IgD-negative memory B cell (primary cell): ENCODE results near the gene KIN. TPM values are rescaled to one million over a fixed set of nuclear protein-coding genes. Genes with fewer than 3 reads are reported as not detected.
"Not testable (repeated sequence)": the region's sequence is repeated elsewhere in the genome, so short reads cannot be mapped to it uniquely, and the experiment has no call there.

Experiments used
- H3K27ac Mint-ChIP-seq, 3 donors: one replicate each; pipeline ENCODE4 v1.8.0; 2020 to 2022; ENCODE audit warnings: mild to moderate bottlenecking in 3 of 3, mixed read lengths in 3 of 3, moderate library complexity in 1 of 3
- H3K27me3 Mint-ChIP-seq: one replicate; pipeline ENCODE4 v1.8.0; 2021; ENCODE audit warnings: mixed read lengths
- H3K36me3 Mint-ChIP-seq: one replicate; pipeline ENCODE4 v1.8.0; 2020; ENCODE audit warnings: mild to moderate bottlenecking, mixed read lengths
- H3K4me1 Mint-ChIP-seq, 3 donors: one replicate each; pipeline ENCODE4 v1.8.0; 2020 to 2022; ENCODE audit warnings: mixed read lengths in 3 of 3, mild to moderate bottlenecking in 1 of 3
- H3K4me3 Mint-ChIP-seq, 4 donors: one replicate each; pipeline ENCODE4 v1.8.0; 2020 to 2022; ENCODE audit warnings: mild to moderate bottlenecking in 4 of 4, mixed read lengths in 4 of 4, moderate library complexity in 3 of 4
- H3K9me3 Mint-ChIP-seq, 3 donors: one replicate each; pipeline ENCODE4 v1.8.0; 2020 to 2021; ENCODE audit warnings: mixed read lengths in 3 of 3, mild to moderate bottlenecking in 1 of 3
- polyA plus RNA-seq: library from polyadenylated mRNA; unstranded; fragments of 300-500 nt; fragmentation: Illumina TruSeq; gene quantifications from one replicate; pipeline ENCODE4 v1.2.3, GENCODE V29; 2021

The KIN gene
- polyA plus RNA-seq, 1 donor from 2014 or later, result 5.6 TPM

DNA sequence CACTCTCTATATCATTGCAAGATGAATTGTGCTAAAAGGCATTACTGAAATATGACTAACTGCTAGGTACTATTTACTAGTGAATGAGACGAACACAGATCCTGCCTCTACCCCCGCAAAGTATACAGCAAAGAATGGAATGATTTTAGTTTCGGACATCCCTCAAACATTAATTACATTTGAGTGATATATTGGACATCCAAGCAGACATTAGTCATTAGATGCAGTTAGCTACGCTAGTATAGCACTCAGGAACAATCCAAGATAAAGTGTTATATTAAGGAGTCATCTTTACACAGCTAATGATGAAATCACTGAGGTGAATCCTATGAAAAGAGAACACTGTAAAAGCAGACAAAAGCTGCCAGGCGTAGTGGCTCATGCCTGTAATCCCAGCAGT, 23.2 kb upstream of the KIN start:
- H3K36me3 Mint-ChIP-seq, result peaks cover 2% of the 10 kb centered on the region
- H3K27me3 Mint-ChIP-seq, result peaks cover 7% of the 10 kb centered on the region
- H3K27ac Mint-ChIP-seq, result no peak overlapping the region
- peaks cover 0 to 1% (median 0%) of the 10 kb centered on the region in 3 donors for H3K4me1 Mint-ChIP-seq
- no peak overlapping the region for H3K4me3 Mint-ChIP-seq
- no peaks in the 10 kb centered on the region for H3K9me3 Mint-ChIP-seq

DNA sequence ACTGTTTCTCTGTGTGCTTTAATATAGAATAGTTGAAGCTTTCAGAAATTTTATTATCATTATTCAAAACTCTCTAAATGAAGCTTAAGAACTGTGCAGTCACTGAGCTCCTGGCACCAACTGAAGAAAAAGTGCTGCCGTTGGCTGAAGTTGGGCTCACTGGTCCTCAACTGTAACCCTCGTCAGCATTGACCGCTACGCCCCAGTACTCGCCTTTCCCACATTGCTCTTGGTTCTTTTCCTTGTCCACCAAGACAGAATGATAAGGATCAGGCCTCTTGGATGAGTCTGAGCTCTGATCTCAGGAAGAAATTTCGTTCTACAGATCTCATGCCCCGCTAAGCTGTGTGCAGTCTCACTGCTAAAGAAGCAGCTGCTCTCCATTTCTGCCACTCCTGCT, 22.6 kb upstream of the KIN start:
- H3K4me3 Mint-ChIP-seq, result no peak overlapping the region
- H3K36me3 Mint-ChIP-seq, result peaks cover 2% of the 10 kb centered on the region
- H3K9me3 Mint-ChIP-seq, result no peaks in the 10 kb centered on the region
- H3K4me1 Mint-ChIP-seq, result peaks cover 0 to 1% (median 0%) of the 10 kb centered on the region in 3 donors
- H3K27ac Mint-ChIP-seq, result no peak overlapping the region
- H3K27me3 Mint-ChIP-seq, result peaks cover 7% of the 10 kb centered on the region

DNA sequence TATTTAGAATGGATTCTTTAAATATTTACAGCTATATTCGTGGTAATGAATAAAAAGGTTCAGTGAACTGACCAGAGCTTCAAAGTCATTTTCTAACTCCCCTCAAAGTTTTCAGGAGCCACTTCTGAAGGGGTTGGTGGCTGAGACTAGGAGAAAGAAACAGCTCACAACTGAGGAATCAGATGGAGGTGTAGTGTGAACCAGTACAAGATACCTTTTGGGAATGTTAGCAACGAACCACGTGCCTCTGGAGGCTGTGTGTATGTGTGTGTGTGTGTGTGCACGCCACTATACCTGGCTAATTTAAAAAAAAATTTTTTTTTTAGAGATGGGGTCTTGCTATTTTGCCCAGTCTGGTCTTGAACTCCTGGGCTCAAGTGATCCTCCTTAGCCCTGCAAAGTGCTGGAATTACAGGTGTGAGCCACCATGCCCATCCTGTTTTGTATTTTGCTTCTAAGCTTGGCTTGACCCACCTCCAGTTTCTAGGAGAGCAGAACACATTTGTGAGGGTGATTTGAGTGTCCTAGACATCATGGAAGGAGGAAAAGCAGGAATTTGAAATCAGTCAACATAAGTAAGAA, 21.0 kb upstream of the KIN start:
- H3K4me3 Mint-ChIP-seq, result no peak overlapping the region
- H3K4me1 Mint-ChIP-seq, result peaks cover 0 to 1% (median 0%) of the 10 kb centered on the region in 3 donors
- no peak overlapping the region for H3K27ac Mint-ChIP-seq
- H3K36me3 Mint-ChIP-seq, result peaks cover 6% of the 10 kb centered on the region
- H3K9me3 Mint-ChIP-seq, result no peaks in the 10 kb centered on the region
- H3K27me3 Mint-ChIP-seq, result peaks cover 2% of the 10 kb centered on the region

DNA sequence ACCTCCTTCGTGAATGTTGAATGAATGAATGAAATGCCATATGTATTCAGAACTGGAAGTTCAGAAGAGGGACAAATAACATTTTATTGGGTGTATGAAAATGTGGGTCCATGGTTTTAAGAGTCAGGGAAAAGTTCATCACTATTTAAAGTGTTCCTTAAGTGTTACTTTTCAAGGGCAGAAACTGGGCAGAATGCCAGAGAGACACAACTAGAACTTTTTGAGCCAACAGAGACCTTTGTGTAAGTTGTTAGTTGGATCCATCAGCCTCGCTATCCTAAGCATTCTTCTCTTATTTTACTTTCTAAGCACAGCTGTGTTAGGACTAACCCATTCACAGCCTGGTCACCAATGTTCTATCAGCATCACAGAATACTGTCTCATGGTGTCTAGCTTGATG, 16.9 kb upstream of the KIN start:
- Mint-ChIP-seq H3K4me1 (peaks cover 0 to 3% (median 1%) of the 10 kb centered on the region in 3 donors), H3K36me3 (peaks cover 8% of the 10 kb centered on the region), H3K9me3 (no peaks in the 10 kb centered on the region), H3K27ac (no peak overlapping the region), H3K27me3 (no peaks in the 10 kb centered on the region), H3K4me3 (no peak overlapping the region)

DNA sequence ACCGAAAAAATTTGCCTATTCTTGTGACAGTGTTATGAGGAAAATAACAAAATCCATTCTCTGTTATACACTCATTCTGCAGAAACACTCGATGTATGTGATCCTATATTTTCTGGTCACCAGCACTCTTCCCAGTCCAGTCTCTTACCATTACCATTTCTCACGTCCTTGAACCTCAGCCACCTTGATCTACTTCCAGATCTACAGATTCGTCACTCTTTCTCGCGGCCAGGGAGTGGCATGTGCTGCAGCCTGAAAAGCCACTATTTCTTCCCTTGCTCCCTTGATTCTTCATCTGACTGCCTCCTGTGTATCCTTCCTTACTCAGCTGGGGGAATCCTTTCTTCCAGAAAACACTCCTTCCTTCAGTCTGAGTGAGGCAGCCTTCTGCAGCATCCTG, 16.4 kb upstream of the KIN start:
- Mint-ChIP-seq H3K9me3 (no peaks in the 10 kb centered on the region), H3K4me3 (no peak overlapping the region), H3K27me3 (no peaks in the 10 kb centered on the region), H3K27ac (peak overlapping the region in 1 of 3 donors; percentile 19), H3K36me3 (peaks cover 8% of the 10 kb centered on the region), H3K4me1 (peaks cover 0 to 4% (median 0%) of the 10 kb centered on the region in 3 donors)

DNA sequence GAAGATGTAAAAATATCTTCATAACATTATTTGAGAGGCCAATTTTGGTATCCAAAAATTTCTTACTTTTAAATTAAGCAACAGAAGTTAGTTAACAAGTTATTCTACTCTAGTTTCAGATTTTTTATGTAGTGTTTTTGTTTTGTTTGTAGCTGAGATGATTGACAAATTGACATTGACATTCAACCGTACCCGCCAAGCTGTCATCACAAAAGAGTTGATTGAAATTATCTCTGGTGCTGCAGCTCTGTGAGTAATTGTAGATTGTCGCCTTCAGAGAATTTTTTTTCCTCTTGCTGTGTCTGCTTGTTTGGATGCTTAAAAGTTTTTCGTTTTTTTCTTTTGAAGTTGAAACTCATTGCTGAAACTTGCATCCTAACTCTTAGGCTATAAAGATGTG, 14.8 kb upstream of the KIN start:
- no peak overlapping the region for H3K27ac Mint-ChIP-seq
- peaks cover 0 to 4% (median 0%) of the 10 kb centered on the region in 3 donors for H3K4me1 Mint-ChIP-seq
- H3K36me3 Mint-ChIP-seq, result peaks cover 8% of the 10 kb centered on the region
- no peak overlapping the region for H3K4me3 Mint-ChIP-seq
- H3K9me3 Mint-ChIP-seq, result no peaks in the 10 kb centered on the region
- no peaks in the 10 kb centered on the region for H3K27me3 Mint-ChIP-seq

DNA sequence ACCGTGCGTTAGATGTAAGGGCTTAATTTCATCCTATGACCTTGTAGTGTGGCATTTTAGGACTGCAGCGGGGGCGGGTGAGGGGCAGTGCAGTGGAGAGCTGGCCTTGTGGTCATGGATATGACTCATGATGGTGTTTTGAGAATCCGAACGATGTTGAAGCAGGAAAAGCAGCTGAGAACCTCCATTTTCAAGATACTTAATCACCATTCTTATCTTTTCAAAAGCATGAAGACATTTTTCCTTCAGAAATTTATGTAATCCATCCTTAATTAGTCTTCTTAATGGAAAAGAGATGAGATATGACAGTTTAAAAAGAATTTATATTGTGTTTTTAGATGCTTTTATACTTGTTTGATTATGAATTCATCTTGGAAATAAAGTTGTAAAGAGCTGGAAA, 9.8 kb upstream of the KIN start:
- H3K36me3 Mint-ChIP-seq, result peaks cover 13% of the 10 kb centered on the region
- no peaks in the 10 kb centered on the region for H3K27me3 Mint-ChIP-seq
- no peak overlapping the region for H3K27ac Mint-ChIP-seq
- peaks cover 12 to 25% (median 23%) of the 10 kb centered on the region in 3 donors for H3K4me1 Mint-ChIP-seq
- H3K9me3 Mint-ChIP-seq, result no peaks in the 10 kb centered on the region
- H3K4me3 Mint-ChIP-seq, result no peak overlapping the region

DNA sequence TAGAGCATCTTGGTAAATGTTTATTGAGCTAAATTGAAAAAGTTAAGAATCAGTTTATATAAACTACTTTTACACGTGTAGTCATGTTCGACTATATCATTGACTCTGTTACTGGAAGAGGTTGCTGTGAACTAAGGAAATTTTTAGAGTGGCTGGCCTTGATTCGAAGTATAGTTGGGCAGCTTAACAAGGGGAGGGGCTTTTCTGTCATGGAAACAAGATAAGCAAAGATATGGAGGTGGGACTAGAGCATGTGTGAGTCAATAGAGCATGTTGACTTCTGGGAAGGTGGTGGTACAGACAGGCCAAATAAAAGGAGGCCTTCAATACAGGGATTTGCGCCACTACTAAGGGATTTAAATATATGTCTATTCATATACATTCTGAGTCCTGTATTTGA, 7.8 kb upstream of the KIN start:
- Mint-ChIP-seq H3K9me3 (no peaks in the 10 kb centered on the region), H3K4me3 (peak overlapping the region in 1 of 4 donors; percentile 13), H3K4me1 (peaks cover 21 to 38% (median 35%) of the 10 kb centered on the region in 3 donors), H3K27me3 (no peaks in the 10 kb centered on the region), H3K27ac (no peak overlapping the region), H3K36me3 (peaks cover 17% of the 10 kb centered on the region)

DNA sequence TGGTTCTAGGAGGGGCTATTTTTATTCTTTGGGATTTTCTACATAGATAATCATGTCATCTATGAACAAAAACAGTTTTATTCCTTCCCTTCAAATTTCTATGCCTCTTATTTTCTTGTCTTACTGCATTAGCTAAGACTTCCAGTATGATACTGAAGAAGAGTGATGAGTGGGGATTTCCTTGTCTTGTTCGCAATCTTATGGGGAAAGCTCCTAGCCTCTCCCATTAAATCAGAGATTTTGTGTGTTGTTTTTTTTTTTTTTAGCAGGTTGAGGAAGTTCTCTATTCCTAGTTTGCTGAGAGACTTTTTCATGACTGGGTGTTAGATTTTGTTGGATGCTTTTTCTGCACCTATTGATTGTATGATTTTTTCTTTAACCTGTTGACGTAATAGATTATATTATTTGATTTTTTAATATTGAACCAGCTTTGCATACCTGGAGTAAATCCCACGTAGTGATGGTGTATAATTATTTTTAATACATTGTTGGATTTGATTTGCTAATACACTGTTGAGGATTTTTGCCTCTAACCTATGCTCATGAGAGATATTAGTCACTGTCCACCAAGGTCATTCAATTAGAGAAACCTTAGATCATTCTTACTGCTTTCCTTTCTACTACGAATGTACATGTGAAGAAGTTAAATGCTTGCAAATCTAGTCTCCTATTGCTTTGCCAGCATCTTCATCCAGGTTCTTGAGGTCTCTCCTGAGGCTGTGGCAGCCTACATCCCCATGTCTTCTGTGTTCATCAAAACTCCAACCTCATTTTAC, 6.6 kb upstream of the KIN start:
- peaks cover 23 to 46% (median 34%) of the 10 kb centered on the region in 3 donors for H3K4me1 Mint-ChIP-seq
- peaks cover 17% of the 10 kb centered on the region for H3K36me3 Mint-ChIP-seq
- no peaks in the 10 kb centered on the region for H3K27me3 Mint-ChIP-seq
- H3K27ac Mint-ChIP-seq, result no peak overlapping the region
- peak overlapping the region in 1 of 4 donors; percentile 43 for H3K4me3 Mint-ChIP-seq
- H3K9me3 Mint-ChIP-seq, result no peaks in the 10 kb centered on the region

DNA sequence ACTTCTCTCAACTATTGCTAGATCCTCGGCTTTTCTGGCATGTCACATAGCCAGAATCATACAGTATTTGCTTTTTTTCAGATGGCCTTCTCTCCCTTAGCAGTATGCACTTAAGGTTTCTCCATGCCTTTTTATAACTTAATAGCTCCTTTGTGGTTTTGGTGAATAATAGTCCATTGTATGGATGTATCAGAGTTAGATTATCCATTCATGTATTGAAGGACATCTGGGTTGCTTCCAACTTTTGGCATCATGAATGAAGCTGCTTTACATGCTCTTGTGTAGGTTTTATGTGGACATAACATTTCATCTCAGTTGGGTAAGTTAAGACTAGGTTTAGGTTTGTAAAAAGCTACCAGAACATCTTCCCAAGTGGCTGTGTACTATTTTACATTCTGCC, 4.7 kb upstream of the KIN start:
- Mint-ChIP-seq H3K4me1 (peaks cover 27 to 53% (median 34%) of the 10 kb centered on the region in 3 donors), H3K27me3 (no peaks in the 10 kb centered on the region), H3K36me3 (peaks cover 16% of the 10 kb centered on the region), H3K4me3 (peak overlapping the region in 1 of 4 donors; percentile 61), H3K27ac (no peak overlapping the region), H3K9me3 (no peaks in the 10 kb centered on the region)

DNA sequence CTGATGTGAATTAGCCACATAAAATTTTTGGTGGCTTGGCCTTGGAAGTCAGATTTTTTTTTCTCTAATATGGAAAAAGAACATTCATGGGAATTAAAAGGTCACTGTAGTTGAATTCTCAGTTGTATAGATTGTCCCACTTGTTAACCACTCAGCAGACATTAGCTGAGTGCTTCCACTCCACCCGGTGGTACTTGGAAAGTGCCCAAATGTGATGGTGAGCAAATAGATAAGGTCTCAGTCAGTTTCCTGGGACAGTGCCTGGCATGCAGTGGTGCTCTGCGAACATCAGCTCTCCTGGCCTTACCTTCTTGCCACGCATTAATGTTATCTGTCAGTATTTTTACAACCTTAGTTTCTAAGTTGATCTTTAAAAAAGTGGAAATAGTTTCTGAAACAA, 1.6 kb upstream of the KIN start:
- peaks cover 29 to 48% (median 29%) of the 10 kb centered on the region in 3 donors for H3K4me1 Mint-ChIP-seq
- H3K27ac Mint-ChIP-seq, result no peak overlapping the region
- peaks cover 6% of the 10 kb centered on the region for H3K36me3 Mint-ChIP-seq
- no peak overlapping the region for H3K4me3 Mint-ChIP-seq
- no peaks in the 10 kb centered on the region for H3K9me3 Mint-ChIP-seq
- H3K27me3 Mint-ChIP-seq, result no peaks in the 10 kb centered on the region

DNA sequence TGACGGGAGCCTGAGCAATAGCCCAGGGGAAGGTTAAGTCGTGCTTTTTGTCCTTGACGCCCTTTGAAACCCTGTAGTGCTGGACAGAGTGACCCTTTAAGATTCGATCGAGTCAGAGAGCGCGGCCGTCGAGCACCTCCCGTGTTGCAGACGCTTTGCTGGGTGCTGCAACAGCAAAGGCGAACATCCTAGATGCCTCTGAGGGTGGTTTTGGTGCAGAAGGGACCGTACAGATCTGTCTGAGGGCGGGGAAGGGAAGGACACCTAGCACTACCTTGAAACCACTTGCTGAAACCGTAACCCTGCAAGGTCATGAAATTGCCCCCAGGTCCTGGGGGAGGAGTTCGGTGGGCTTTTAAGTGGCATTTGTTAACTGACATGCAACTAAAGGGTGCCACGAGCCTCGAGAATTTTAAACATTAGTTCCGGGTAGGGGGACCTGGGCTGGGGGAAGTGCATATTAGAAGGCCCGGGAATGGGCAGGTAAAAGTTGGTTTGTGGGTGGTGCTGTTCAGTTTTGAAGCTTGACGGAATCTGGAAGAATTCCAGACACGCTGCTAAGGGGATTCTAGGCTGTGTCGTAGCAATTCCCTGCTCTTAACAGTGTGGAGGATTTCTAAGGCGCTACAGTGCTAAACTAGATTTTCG, 970 bp upstream of the KIN start:
- H3K4me1 Mint-ChIP-seq, result peaks cover 24 to 42% (median 27%) of the 10 kb centered on the region in 3 donors
- no peak overlapping the region for H3K4me3 Mint-ChIP-seq
- no peaks in the 10 kb centered on the region for H3K27me3 Mint-ChIP-seq
- no peak overlapping the region for H3K27ac Mint-ChIP-seq
- peaks cover 6% of the 10 kb centered on the region for H3K36me3 Mint-ChIP-seq
- H3K9me3 Mint-ChIP-seq, result no peaks in the 10 kb centered on the region

DNA sequence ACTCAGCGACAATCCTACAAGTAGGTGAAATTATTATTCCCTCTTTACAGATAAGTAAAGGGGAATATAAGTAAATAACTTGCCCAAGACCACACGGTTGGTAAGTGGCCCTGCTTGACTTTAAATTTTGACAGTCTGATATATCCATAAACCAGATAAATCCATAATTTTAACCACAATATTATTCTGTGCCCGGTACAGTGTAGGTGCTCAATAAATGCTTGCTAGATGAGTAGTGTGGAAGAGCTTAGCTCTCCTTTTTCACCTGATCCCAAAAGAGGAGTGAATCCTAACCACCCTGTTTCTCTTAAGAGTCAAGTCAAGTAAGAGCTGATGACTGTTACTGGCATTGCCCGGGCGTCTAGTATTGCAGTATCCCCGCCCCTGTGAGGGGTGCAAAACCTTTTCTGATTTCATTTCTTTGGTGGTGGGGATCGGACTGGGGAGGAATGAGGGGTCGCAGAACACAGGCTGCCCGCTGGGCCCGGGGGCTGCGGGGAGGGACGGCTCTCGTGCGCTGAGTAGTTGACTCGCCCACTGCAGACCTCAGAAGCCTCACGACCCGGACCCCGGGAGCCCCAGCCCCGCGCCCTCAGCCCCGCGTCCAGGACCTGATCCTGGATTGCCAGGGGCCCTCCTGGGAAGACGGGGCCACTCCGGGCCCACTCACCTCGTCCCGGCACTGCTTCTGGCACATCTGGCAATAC, 490 bp downstream of the KIN start:
- peaks cover 6% of the 10 kb centered on the region for H3K36me3 Mint-ChIP-seq

DNA sequence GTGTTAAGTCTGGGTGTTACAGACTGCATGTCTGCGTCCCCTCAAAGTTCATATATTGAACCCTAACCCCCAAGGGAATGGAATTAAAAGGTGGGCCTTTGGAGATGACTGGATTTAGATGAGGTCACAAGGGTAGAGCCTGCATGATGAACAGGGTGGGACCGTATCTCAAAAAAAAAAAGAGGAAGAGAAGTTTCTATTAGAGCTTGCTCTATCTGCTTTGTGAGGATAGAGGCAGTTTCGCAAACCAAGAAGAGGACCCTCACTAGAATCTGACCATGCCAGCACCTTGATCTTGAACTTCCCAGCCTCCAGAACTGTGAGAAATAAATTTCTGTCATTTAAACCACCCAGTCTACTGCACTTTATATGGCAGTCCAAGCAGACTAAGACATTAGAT, 1.4 kb downstream of the KIN start:
- H3K4me3 Mint-ChIP-seq, result peak overlapping the region in 1 of 4 donors; percentile 4
- H3K9me3 Mint-ChIP-seq, result no peaks in the 10 kb centered on the region
- peak overlapping the region in 2 of 3 donors; percentile 20 to 68 for H3K27ac Mint-ChIP-seq
- peaks cover 6% of the 10 kb centered on the region for H3K36me3 Mint-ChIP-seq
- peaks cover 15 to 33% (median 25%) of the 10 kb centered on the region in 3 donors for H3K4me1 Mint-ChIP-seq
- no peaks in the 10 kb centered on the region for H3K27me3 Mint-ChIP-seq

More for the DNA sequence above, 490 bp downstream of the KIN start:
- no peaks in the 10 kb centered on the region for H3K9me3 Mint-ChIP-seq
- peaks cover 21 to 38% (median 28%) of the 10 kb centered on the region in 3 donors for H3K4me1 Mint-ChIP-seq
- H3K27me3 Mint-ChIP-seq, result no peaks in the 10 kb centered on the region
- H3K27ac Mint-ChIP-seq, result no peak overlapping the region
- no peak overlapping the region for H3K4me3 Mint-ChIP-seq

DNA sequence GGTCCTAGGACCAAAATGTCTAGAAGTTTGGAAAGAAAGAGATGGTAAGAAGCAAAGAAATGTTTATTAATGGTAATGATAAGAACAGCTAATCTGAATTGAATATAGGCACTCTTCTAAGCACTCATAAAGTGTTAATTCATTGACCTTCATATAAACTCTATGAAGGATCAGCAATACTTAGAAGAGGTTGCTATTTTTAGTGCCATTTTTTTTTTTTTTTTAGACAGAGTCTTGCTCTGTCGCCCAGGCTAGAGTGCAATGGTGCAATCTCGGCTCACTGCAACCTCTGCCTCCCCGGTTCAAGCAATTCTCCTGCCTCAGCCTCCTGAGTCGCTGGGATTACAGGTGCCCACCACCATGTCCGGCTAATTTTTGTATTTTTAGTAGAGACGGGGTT, 5.6 kb downstream of the KIN start:
- H3K27ac Mint-ChIP-seq, H3K9me3 Mint-ChIP-seq, H3K36me3 Mint-ChIP-seq, H3K27me3 Mint-ChIP-seq, H3K4me3 Mint-ChIP-seq: not testable (repeated sequence)
- H3K4me1 Mint-ChIP-seq, result peaks cover 13 to 17% (median 14%) of the 10 kb centered on the region in 3 donors
